T-helper 9 cell (primary cell): Measurements from ENCODE around the gene MX2.
"Not testable (repeated sequence)": the region's sequence is repeated elsewhere in the genome, so short reads cannot be mapped to it uniquely, and the experiment has no call there.

Experiments
- DNase-seq: peaks from one replicate; pipeline ENCODE4 v3.0.0-alpha.2; 2020
- total RNA-seq, 2 donors: gene quantifications; one replicate each; lab custom pipeline; 2026; lab: John Stamatoyannopoulos, UW

MX2 gene, protein sequence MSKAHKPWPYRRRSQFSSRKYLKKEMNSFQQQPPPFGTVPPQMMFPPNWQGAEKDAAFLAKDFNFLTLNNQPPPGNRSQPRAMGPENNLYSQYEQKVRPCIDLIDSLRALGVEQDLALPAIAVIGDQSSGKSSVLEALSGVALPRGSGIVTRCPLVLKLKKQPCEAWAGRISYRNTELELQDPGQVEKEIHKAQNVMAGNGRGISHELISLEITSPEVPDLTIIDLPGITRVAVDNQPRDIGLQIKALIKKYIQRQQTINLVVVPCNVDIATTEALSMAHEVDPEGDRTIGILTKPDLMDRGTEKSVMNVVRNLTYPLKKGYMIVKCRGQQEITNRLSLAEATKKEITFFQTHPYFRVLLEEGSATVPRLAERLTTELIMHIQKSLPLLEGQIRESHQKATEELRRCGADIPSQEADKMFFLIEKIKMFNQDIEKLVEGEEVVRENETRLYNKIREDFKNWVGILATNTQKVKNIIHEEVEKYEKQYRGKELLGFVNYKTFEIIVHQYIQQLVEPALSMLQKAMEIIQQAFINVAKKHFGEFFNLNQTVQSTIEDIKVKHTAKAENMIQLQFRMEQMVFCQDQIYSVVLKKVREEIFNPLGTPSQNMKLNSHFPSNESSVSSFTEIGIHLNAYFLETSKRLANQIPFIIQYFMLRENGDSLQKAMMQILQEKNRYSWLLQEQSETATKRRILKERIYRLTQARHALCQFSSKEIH
- total RNA-seq = 83.2 to 116 reads per million in 2 donors

- DNase-seq = peak; percentile 70
Measured at GRCh38 chr21:41361786-41362604, at the start of gene MX2. MX2 (plus strand) TSS chr21:41362027; CDS start chr21:41376907, 14,880 bp downstream.

- DNase-seq = not testable (repeated sequence)
Measured at GRCh38 chr21:41313285-41314164, 48.3 kb upstream of the MX2 start.

GRCh38 chr21:41315726-41316125 lies 46.1 kb upstream of the MX2 start:
- DNase-seq = no peak

DNA sequence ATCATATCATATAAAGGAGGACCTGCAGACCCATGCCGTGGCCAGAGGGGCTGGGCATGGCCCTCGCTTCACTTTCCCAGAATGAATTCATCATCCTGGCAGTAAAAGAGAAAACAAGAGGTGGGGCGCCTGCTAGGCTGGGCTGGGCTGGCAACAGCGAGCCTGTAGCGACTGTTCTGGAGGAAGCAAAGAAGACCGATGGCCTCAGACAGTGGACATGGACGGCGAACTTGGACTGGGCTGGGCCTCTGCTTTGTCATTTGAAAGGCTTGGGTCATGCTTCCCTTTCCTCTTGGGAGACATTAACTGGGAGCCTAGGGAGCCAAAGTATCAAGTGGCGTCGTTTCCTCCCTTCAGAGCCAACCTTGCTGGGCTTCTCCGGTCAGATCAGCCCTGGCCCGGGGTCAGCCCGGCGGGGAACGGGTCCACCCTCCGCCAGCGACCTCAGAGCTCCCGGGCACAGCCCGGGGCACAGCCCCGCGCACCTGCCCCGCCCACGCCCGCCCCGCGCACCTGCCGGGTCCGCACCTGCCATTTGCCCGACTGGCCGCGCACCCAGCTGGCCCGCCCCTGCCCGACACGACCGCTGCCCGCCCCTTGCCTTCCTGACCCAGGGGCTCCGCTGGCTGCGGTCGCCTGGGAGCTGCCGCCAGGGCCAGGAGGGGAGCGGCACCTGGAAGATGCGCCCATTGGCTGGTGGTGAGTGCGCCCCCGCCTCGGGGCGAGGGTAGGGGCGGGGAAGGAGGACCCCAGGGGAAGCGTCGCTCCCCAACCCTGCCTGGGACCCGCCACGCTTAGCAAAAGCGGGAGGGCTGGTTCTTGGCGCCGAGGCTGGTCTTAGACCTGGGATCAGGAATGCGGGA lies 45.4 kb upstream of the MX2 start, which contains the start of gene FAM3B:
FAM3B (plus strand) TSS at position 602 of the 863 bp plus-strand sequence; CDS start at position 681, 79 bp downstream.
- no peak for DNase-seq

DNA sequence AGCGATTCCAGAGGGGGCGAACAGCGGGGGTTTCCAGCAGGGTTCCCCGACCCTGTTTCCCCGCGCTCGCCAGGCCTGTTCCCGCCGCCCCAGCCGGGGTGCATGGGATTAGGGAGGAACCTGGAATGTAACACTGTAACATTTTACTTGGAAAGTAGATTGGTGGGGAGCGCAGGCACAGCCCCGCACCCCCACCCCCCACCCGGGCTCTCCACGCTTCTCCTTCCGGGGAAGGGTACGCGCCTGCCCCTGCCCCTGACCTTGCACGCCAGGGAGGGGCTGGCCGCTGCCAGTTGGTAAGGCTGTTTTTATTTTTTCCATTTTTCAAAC lies 44.8 kb upstream of the MX2 start:
- no peak for DNase-seq

DNA sequence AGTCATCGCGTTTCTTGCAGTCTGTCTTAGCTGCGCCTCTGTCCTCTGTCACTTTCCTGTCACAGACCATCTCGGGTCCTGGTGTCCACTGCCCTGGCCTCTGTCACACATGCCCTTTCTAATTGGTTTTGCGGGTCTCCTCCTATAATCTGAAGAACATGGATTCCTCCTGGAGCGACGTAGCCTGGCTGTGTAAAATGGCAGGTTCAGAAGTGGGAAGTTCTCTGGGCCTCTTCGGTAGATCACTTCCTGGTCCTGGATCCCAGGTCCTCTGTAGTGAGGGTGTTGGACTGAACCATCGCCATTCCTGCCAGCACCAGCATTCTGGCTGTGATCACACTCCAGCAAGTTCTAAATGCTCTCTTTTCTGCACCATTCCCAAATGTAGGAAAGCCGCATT lies 44.4 kb upstream of the MX2 start:
- DNase-seq = no peak

GRCh38 chr21:41318218-41318617 lies 43.6 kb upstream of the MX2 start:
- DNase-seq = no peak

GRCh38 chr21:41319273-41319672 lies 42.6 kb upstream of the MX2 start:
- no peak for DNase-seq

DNA sequence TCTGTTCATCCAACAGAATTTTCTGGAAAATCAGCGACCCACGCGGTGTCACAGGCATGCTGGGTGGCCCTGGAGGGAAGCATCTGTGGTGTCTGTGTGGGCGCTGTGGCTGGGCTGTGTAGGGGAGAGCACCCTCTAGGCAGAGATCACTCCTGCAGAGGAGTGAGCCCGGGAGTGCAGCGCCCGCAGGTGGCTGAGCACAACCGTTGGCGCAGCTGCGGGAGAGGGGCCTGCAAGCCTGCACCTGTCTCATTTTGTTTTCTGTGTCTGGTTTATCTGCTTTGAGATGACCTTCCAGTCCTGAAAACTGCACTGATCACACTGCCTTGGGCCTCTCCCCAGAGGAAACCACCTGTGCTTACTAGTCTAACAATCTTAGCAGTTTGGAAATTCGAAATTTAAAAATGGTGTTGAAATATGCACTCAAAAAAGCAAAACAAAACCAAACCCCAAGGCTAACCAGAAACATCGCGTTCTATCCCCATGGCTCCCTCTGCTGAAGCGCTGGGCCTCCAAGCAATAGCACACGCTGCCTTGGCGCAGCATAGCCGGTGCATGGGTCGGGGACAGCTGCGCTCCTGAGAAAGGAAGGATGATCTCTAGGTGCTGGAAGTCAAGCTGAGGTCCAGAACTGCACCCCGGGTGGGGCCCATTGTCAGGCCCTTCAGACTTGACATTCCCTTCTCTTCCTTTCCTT lies 40.5 kb upstream of the MX2 start:
- DNase-seq = no peak

DNA sequence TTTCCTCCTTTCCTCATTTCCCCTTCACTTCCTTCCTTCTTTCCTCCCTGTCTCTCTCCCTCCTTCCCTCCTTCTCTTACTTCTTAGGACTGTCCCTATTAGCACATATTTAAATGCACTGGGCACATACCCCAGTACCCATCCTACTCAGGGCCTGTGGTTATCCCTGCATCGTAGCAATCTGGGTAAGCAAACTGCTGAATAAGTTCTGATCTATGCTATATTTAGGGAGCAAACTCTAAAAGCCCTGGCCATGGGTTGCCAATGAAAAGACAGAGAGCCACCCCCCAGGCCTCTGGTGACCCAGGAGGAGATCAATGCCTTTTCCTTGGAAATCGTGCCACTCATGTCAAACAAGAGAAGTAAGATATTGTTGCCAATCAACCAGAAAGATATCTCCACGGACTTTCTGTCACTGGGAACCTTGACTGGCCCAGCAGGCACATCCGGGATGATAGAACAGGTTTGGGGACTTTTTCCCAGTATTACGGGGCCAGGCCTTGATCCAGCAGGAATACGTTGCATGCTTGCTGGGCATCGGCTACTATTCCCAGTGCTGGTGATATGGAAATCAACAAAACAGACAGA lies 39.8 kb upstream of the MX2 start:
- DNase-seq = no peak

GRCh38 chr21:41322496-41323382 lies 39.1 kb upstream of the MX2 start:
- no peak for DNase-seq

DNA sequence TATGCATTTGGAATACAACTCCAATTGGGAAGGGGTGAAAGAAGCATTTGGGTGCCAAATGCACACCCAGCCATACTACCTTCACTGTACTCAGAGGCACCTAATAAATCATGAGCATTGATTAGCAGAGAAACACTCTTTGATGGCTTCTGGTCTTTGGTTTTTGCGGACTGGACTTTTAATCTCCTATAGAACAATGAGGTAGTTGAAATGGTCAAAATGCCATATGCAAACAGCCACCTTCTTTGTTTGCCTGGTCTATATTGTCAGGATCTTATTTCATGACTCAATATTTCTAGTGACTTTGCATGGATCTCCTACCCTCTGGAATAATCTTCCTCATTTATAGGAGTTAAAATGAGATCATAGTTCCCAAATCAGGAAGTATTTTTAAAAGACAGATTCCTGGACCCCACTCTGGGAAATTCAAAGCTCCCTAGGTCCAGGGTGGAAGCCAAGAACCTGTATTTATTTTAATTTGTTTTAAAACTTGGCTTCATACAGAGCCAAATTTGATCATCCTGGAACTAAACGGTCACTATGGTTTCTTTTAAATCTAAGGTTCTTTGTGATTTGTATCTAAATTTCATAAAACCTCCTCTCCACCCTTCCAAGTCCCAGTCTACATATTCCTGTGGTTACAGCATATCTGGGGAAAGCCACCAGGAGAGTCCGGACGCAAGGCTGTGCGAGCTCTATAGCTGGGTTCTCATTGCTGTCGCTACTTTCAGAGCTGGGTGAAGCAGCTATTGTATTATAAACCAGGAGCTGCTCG lies 36.5 kb upstream of the MX2 start:
- no peak for DNase-seq

DNA sequence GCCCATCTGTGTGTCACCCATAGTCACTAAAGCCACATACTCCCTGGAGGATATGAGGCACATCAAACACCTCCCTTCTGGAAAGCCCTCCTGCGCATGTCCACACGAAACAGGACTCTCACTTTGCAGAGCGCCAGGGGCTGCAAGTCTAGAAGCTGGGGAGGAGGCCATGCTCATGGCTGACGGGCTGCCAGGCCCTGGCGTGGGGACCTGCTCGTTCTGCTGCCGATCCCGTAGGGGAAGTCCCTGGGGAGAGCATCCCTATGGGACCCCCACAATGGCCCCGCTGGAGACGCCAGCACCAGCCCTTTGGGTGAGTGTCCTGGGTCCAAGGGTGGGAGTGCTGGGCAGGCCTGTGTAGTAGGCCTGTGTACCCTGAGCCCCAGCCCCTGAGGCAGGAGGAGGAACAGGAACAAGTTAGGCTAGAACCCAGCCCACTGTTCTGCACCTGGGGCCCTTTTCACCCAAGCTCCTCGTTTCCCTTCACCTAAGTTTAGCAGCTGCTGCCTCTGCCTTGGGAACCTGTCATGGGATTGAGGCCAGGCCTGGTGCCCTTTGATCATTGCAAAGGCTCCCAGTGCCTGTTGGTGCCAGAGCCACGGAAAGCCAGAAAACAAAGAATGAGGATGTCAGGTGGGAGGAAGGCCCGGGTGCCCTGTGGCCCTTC lies 35.3 kb upstream of the MX2 start:
- DNase-seq = no peak

DNA sequence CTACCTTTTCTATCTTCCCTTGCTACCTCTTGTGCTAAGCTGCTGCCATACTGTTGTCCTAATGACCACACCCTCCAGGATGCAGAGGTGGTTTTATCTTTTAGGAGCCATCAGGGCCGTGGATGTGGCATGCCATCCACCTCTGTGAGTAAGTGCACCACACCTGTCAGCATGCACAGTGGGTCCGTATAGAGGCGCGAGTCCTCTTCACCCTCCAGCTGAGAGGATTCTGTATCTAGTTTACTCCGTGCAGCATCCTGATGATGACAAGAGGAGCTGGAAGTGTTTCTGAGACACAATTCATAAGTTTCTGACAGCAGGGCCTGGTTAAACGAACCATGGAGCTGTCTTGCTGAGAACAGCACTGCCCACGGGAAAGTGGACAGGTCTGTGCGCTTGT lies 34.1 kb upstream of the MX2 start:
- no peak for DNase-seq

DNA sequence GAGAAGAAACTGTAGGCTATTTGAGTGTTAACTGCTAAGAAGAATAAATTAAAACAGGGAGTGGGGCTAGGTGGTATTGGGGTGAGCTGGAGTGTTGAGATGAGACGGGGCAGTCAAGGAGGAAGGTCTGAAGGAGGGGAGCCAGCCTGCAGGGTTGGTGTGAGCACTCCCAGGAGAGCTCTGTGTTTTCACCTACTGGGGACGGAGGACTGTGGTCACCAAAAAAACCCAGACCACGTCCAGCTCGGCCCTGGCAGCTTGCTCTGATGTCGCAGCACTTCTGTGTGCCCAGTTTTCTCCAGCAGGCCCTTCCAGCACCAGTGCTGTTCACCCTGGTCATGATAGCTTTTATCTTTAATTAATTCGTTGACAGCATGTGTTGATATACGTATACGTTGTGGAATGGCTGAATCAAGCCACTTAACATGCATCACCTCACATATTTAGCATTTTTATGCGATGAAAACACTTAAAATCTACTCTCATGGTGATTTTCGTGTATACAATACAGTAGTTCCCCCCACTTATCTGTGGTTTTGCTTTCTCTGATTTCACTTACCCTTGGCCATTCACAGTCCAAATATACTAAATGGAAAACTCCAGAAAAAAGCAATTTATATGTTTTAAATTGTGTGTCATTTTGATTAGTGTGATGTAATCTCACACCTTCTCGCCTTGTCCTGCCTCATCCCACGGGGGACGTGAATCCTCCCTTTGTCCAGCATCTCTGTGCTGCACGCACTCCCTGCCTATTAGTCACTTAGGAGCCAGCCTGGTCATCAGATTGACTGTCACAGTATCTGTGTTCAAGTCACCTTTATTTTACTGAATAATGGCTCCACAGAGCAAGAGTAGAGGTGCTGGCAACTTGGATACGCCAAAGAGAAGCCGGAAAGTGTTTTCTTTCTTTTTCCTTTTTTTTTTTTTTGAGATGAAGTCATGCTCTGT lies 32.9 kb upstream of the MX2 start:
- no peak for DNase-seq

GRCh38 chr21:41333752-41334151 lies 28.1 kb upstream of the MX2 start:
- DNase-seq = no peak

- no peak for DNase-seq
Measured at GRCh38 chr21:41337515-41337914, 24.3 kb upstream of the MX2 start.
